ENCODE measurements around the gene ALS2. TPM values are rescaled to one million over a fixed set of nuclear protein-coding genes. Genes with fewer than 3 reads are reported as not detected.

ALS2 gene
- total and polyA plus RNA-seq, 2 donors (not counting 1 experiment from before 2014, with no cell fraction given): 1.4 to 16.7 TPM

DNA sequence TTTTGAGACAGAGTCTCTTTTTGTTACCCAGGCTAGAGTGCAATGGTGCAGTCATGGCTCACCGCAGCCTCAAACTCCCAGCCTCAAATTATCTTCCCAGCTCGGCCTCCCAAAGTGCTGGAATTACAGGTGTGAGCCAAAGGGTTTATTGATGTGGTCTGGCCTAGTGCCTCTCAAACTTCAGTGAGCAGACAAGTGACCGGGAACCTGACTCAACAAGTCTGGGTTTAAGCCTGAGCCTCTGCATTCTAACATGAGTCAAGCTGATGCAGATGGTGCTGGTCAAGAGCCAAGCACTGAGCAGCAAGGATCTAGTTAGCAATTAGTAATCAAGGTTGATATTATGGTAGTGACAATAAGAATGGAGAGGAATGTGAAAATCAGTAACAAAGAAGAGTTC lies 46.9 kb upstream of the ALS2 start:
- WGBS (ENCODE audit: insufficient coverage): 100% methylated on average over 1 of the region's 3 CpGs

DNA sequence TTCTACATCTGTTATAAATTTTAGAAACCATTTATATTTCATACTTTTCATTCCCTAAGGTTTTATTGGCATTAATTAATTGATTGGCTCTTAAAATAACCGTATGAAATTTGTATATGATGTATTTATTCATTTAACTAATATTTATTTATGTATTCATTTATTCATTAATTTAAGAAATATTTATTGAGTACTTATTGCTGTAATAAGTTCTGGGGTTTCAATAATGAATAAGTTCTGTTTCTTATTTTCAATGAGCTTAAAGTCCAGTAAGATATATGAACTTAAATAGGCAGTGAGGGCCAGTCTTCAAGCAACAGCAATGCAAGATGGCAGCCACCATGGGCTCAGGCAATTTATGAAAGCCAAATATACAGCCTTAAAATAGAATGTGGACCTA lies 43.5 kb upstream of the ALS2 start:
- WGBS (ENCODE audit: insufficient coverage): no CpG with 5 or more reads among the region's 1 CpG
- intact Hi-C loops (cut with micrococcal nuclease): no loop called here
- POLR2A ChIA-PET: no interaction called here
- Mint-ChIP-seq H3K4me1 (no peaks in the 10 kb centered on the region), H3K27me3 (peaks cover 22% of the 10 kb centered on the region), H3K27ac (no peak overlapping the region), H3K4me3 (no peak overlapping the region), H3K9me3 (ENCODE audit: insufficient read depth) (no peaks in the 10 kb centered on the region)
- Histone ChIP-seq H3K9ac (ENCODE audit: low read length) (no peak overlapping the region), H3K27me3 (replicated peaks in 1 of 4; ENCODE audit: control extremely low read depth in 1 of 4, control insufficient read depth in 3 of 4, insufficient read depth in 4 of 4, low read length in 3 of 4) (no peaks in the 10 kb centered on the region), H3K27ac (ENCODE audit: low read length in 2 of 2) (no peak overlapping the region), H3K79me2 (ENCODE audit: control insufficient read depth, insufficient read depth, low read length) (no peaks in the 10 kb centered on the region), H3K4me2 (replicated peaks; ENCODE audit: low read depth, low read length, poor library complexity, severe bottlenecking) (no peak overlapping the region), H3K4me1 (ENCODE audit: control insufficient read depth in 2 of 2, insufficient read depth in 2 of 2, low read length in 2 of 2) (no peaks in the 10 kb centered on the region), H3K9me3 (ENCODE audit: control extremely low read depth in 1 of 3, control insufficient read depth in 2 of 3, insufficient read depth in 1 of 3, low read length in 2 of 3) (no peaks in the 10 kb centered on the region), H2AFZ (ENCODE audit: insufficient read depth, low read depth, low read length, poor library complexity, severe bottlenecking) (no peak overlapping the region), H3K36me3 (replicated peaks in 1 of 2; ENCODE audit: control extremely low read depth in 1 of 2, control insufficient read depth in 1 of 2, extremely low read depth in 1 of 2, insufficient read depth in 2 of 2, low read length in 1 of 2) (no peaks in the 10 kb centered on the region), H3K4me3 (ENCODE audit: control extremely low read depth in 1 of 5, extremely low read depth in 1 of 5, insufficient read depth in 1 of 5, low read depth in 2 of 5, low read length in 4 of 5) (no peak overlapping the region), H4K20me1 (ENCODE audit: control insufficient read depth, insufficient read depth, low read length, poor library complexity, severe bottlenecking) (no peaks in the 10 kb centered on the region)
- TF ChIP-seq, protein P1, sequence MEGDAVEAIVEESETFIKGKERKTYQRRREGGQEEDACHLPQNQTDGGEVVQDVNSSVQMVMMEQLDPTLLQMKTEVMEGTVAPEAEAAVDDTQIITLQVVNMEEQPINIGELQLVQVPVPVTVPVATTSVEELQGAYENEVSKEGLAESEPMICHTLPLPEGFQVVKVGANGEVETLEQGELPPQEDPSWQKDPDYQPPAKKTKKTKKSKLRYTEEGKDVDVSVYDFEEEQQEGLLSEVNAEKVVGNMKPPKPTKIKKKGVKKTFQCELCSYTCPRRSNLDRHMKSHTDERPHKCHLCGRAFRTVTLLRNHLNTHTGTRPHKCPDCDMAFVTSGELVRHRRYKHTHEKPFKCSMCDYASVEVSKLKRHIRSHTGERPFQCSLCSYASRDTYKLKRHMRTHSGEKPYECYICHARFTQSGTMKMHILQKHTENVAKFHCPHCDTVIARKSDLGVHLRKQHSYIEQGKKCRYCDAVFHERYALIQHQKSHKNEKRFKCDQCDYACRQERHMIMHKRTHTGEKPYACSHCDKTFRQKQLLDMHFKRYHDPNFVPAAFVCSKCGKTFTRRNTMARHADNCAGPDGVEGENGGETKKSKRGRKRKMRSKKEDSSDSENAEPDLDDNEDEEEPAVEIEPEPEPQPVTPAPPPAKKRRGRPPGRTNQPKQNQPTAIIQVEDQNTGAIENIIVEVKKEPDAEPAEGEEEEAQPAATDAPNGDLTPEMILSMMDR (IDR thresholded peaks at IDR 0.05): no peak
- no peak for TF ChIP-seq EZH2 (IDR thresholded peaks at IDR 0.05; ENCODE audit: borderline replicate concordance, insufficient read depth, low read depth, low read length, poor library complexity, severe bottlenecking)
- DNase-seq (no peak), ATAC-seq (ENCODE audit: low read depth) (no peak)
- CTCF ChIA-PET: no interaction called here

More for the DNA sequence above, 46.9 kb upstream of the ALS2 start:
- intact Hi-C loops (cut with micrococcal nuclease): no loop called here
- no peaks in the 10 kb centered on the region for H3K9me3 ChIP-seq (ENCODE audit: control extremely low read depth in 1 of 3, control insufficient read depth in 2 of 3, insufficient read depth in 1 of 3, low read length in 2 of 3)
- no peak for TF ChIP-seq EZH2 (IDR thresholded peaks at IDR 0.05; ENCODE audit: borderline replicate concordance, insufficient read depth, low read depth, low read length, poor library complexity, severe bottlenecking)
- TF ChIP-seq, protein P1 (IDR thresholded peaks at IDR 0.05): no peak
- no peaks in the 10 kb centered on the region for H3K4me1 Mint-ChIP-seq
- peaks cover 0 to 2% (median 0%) of the 10 kb centered on the region in 4 experiments for H3K27me3 ChIP-seq (replicated peaks in 1 of 4; ENCODE audit: control extremely low read depth in 1 of 4, control insufficient read depth in 3 of 4, insufficient read depth in 4 of 4, low read length in 3 of 4)
- no peak overlapping the region for H3K4me3 Mint-ChIP-seq
- no peaks in the 10 kb centered on the region for H3K4me1 ChIP-seq (ENCODE audit: control insufficient read depth in 2 of 2, insufficient read depth in 2 of 2, low read length in 2 of 2)
- no peak overlapping the region for H3K4me2 ChIP-seq (replicated peaks; ENCODE audit: low read depth, low read length, poor library complexity, severe bottlenecking)
- H3K9me3 Mint-ChIP-seq (ENCODE audit: insufficient read depth): no peaks in the 10 kb centered on the region
- POLR2A ChIA-PET: no interaction called here
- H2AFZ ChIP-seq (ENCODE audit: insufficient read depth, low read depth, low read length, poor library complexity, severe bottlenecking): no peak overlapping the region
- ATAC-seq (ENCODE audit: low read depth): no peak
- H3K4me3 ChIP-seq (ENCODE audit: control extremely low read depth in 1 of 5, extremely low read depth in 1 of 5, insufficient read depth in 1 of 5, low read depth in 2 of 5, low read length in 4 of 5): no peak overlapping the region
- no peaks in the 10 kb centered on the region for H3K79me2 ChIP-seq (ENCODE audit: control insufficient read depth, insufficient read depth, low read length)
- no peak for DNase-seq
- CTCF ChIA-PET: no interaction called here
- H3K27ac ChIP-seq (ENCODE audit: low read length in 2 of 2): no peak overlapping the region
- H3K9ac ChIP-seq (ENCODE audit: low read length): no peak overlapping the region
- no peak overlapping the region for H3K27ac Mint-ChIP-seq
- no peaks in the 10 kb centered on the region for H3K36me3 ChIP-seq (replicated peaks in 1 of 2; ENCODE audit: control extremely low read depth in 1 of 2, control insufficient read depth in 1 of 2, extremely low read depth in 1 of 2, insufficient read depth in 2 of 2, low read length in 1 of 2)
- H3K27me3 Mint-ChIP-seq: peaks cover 12% of the 10 kb centered on the region
- no peaks in the 10 kb centered on the region for H4K20me1 ChIP-seq (ENCODE audit: control insufficient read depth, insufficient read depth, low read length, poor library complexity, severe bottlenecking)

Data from B cell (primary cell).